Sigmoid colon (tissue), 3 donors: Measurements from ENCODE around the gene NDOR1.
A peak's percentile ranks its signal among the peaks of the same experiment; 100 is the strongest.

Experiments
- CTCF ChIP-seq, 4 experiments: fragments of 450-650 bp in 3 of 4; fragments of 200-600 bp in 1 of 4; IDR thresholded peaks; one replicate each; pipeline ENCODE4 v1.5.1; 2016 to 2019; ENCODE audit warnings: antibody characterized with exemption in 4 of 4, mild to moderate bottlenecking in 3 of 4, moderate library complexity in 2 of 4
- POLR2A ChIP-seq, 2 donors: fragments of 450-650 bp; IDR thresholded peaks; one replicate each; pipeline ENCODE4 v1.6.1; 2016; ENCODE audit warnings: antibody characterized with exemption in 2 of 2, mild to moderate bottlenecking in 2 of 2, moderate library complexity in 2 of 2

GRCh38 chr9:137200311-137201204 is 4.9 kb upstream of the NDOR1 start, which contains the start of gene TPRN:
- TF ChIP-seq POLR2A (IDR thresholded peaks at IDR 0.05) (peak; percentile 39 to 53), CTCF (IDR thresholded peaks at IDR 0.05) (no peak)
